Right atrium auricular region (tissue), 2 donors: Measurements from ENCODE around the gene SP2. TPM values are rescaled to one million over a fixed set of nuclear protein-coding genes. Genes with fewer than 3 reads are reported as not detected.

Experiments
- DNase-seq: peaks from one replicate; pipeline ENCODE4 v3.0.0-alpha.2; 2019; ENCODE audit warnings: low spot score
- H3K27ac ChIP-seq, 2 donors: fragments of 200-600 bp; sonication (generic); 1 replicate in 1 of 2; 2 replicates in 1 of 2; pipeline ENCODE4 v1.5.1; 2016 to 2019
- H3K27me3 ChIP-seq, 2 donors: fragments of 200-600 bp; sonication (generic); one replicate each; pipeline versions ENCODE4 v1.5.1 to v1.6.0; 2017 to 2019
- H3K36me3 ChIP-seq: fragments of 200-600 bp; sonication (generic); one replicate; pipeline ENCODE4 v1.5.1; 2016
- H3K4me1 ChIP-seq, 2 donors: fragments of 200-600 bp; sonication (generic); one replicate each; pipeline versions ENCODE4 v1.5.1 to v1.6.0; 2017 to 2019
- H3K4me3 ChIP-seq, 2 donors: fragments of 200-600 bp; sonication (generic); 1 replicate in 1 of 2; 2 replicates in 1 of 2; pipeline ENCODE4 v1.5.1; 2017 to 2019; ENCODE audit warnings: mild to moderate bottlenecking in 1 of 2, moderate library complexity in 1 of 2
- H3K9me3 ChIP-seq, 2 donors: fragments of 200-600 bp; sonication (generic); one replicate each; pipeline ENCODE4 v1.5.1; 2019
- total RNA-seq, 2 donors: library from RNA; depleted of rRNA; stranded (reverse); fragments of >200 nt; gene quantifications; one replicate each; pipeline ENCODE4 v1.1.0, GENCODE V29; 2016
- TF ChIP-seq, protein P1 (sequence below), 2 donors: fragments of 200-600 bp; sonication (generic); IDR thresholded peaks; one replicate each; pipeline ENCODE4 v1.5.1; 2019; ENCODE audit warnings: antibody characterized with exemption in 2 of 2

Gene SP2
- total RNA-seq, 2 donors from 2014 or later = 11.7 to 12.8 TPM

DNA sequence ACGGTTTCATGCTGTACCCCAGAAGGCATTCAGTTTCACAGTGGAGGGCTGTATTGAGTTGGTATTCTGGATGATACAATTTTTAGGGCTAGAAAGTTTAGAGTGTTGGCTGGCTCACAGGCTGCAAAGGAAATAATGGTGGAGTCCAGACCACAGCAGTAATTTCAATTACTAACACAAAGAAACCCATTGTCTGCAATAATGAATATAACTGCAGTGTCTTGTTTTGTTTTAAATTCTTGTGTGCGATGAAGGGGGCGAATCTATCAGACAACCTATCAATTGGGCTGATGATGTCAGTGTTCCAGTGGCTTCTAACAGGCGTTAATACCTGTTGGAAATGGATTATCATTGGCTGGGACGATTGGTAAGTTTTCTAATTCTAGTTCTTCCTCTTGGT lies 1.5 kb downstream of the SP2 start:
- H3K9me3 ChIP-seq = no peaks in the 10 kb centered on the region
- no peaks in the 10 kb centered on the region for H3K36me3 ChIP-seq
- peak overlapping the region in 1 of 2 donors; percentile 69 for H3K4me3 ChIP-seq
- H3K27ac ChIP-seq = peak overlapping the region; percentile 99 to 100
- no peaks in the 10 kb centered on the region for H3K27me3 ChIP-seq
- H3K4me1 ChIP-seq = peaks cover 0 to 64% of the 10 kb centered on the region in 2 donors
- TF ChIP-seq, protein P1, sequence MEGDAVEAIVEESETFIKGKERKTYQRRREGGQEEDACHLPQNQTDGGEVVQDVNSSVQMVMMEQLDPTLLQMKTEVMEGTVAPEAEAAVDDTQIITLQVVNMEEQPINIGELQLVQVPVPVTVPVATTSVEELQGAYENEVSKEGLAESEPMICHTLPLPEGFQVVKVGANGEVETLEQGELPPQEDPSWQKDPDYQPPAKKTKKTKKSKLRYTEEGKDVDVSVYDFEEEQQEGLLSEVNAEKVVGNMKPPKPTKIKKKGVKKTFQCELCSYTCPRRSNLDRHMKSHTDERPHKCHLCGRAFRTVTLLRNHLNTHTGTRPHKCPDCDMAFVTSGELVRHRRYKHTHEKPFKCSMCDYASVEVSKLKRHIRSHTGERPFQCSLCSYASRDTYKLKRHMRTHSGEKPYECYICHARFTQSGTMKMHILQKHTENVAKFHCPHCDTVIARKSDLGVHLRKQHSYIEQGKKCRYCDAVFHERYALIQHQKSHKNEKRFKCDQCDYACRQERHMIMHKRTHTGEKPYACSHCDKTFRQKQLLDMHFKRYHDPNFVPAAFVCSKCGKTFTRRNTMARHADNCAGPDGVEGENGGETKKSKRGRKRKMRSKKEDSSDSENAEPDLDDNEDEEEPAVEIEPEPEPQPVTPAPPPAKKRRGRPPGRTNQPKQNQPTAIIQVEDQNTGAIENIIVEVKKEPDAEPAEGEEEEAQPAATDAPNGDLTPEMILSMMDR (IDR thresholded peaks at IDR 0.05) = no peak
- no peak for DNase-seq

DNA sequence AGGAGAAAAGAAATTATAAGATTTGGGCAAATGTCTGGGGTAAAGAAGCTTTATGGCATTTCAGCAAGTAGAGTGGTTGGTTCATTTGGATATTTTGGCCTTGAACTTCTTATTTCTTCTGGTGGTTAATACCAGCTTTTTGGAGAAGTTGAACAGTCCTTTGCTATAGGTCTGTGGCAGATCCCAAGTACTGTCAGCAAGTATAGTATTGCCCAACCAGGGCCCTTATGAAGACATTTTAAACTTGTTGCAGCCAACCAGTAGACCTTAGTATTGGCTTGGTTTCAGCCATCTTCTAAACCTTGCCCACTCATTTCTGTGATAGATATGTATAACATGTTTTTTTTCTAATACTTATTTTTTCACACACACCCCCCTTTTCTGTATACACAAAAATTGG lies 2.2 kb downstream of the SP2 start:
- no peaks in the 10 kb centered on the region for H3K27me3 ChIP-seq
- H3K27ac ChIP-seq = peak overlapping the region; percentile 99 to 100
- peaks cover 0 to 69% of the 10 kb centered on the region in 2 donors for H3K4me1 ChIP-seq
- H3K9me3 ChIP-seq = no peaks in the 10 kb centered on the region
- H3K36me3 ChIP-seq = no peaks in the 10 kb centered on the region
- DNase-seq = no peak
- H3K4me3 ChIP-seq = no peak overlapping the region
- TF ChIP-seq, protein P1 (IDR thresholded peaks at IDR 0.05) = no peak

DNA sequence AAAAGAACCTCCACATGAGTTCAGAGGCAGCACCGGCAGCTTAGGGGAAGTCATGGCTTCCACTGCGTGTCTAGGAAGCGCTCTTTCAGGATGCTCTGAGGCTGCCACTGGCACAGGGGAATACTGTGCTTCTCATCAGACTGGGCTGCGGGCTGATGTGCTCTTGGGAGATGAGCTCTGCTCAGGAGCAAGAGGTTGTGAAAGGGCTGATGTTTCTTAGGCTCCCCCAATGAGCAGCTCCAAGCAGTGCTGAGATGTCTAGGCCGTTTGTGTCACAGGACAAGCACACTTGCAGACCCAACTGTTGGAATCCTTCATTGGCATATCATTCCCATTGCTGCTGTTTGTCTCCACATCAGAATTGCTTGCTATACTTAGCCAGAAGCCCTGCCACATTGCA lies 3.6 kb downstream of the SP2 start:
- no peak for DNase-seq
- Histone ChIP-seq H3K36me3 (no peaks in the 10 kb centered on the region), H3K27ac (peak overlapping the region; percentile 71 to 79), H3K9me3 (no peaks in the 10 kb centered on the region), H3K4me3 (no peak overlapping the region), H3K4me1 (peaks cover 0 to 79% of the 10 kb centered on the region in 2 donors), H3K27me3 (no peaks in the 10 kb centered on the region)
- TF ChIP-seq, protein P1 (IDR thresholded peaks at IDR 0.05) = no peak

DNA sequence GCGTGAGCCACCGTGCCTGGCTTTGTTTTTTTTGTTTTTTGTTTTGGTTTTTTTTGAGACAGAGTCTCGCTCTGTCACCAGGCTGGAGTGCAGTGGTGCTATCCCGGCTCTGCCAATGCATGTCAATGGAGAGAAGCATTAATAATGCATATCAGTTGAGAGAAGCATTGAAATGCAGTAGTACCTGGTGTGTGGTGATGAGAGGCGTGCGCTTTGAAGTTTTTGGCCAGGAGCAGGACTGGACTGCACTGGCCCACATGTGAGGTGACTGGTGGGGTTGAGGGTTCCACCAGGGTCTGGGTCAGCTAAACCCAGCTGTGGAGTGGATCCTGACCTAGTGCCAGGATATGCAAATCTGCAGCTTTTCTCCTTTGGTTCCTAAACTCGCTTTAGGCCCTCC lies 5.4 kb downstream of the SP2 start:
- Histone ChIP-seq H3K4me1 (peaks cover 0 to 95% of the 10 kb centered on the region in 2 donors), H3K27ac (peak overlapping the region; percentile 71 to 79), H3K4me3 (no peak overlapping the region), H3K27me3 (no peaks in the 10 kb centered on the region), H3K9me3 (no peaks in the 10 kb centered on the region), H3K36me3 (no peaks in the 10 kb centered on the region)
- TF ChIP-seq, protein P1 (IDR thresholded peaks at IDR 0.05) = no peak
- no peak for DNase-seq

DNA sequence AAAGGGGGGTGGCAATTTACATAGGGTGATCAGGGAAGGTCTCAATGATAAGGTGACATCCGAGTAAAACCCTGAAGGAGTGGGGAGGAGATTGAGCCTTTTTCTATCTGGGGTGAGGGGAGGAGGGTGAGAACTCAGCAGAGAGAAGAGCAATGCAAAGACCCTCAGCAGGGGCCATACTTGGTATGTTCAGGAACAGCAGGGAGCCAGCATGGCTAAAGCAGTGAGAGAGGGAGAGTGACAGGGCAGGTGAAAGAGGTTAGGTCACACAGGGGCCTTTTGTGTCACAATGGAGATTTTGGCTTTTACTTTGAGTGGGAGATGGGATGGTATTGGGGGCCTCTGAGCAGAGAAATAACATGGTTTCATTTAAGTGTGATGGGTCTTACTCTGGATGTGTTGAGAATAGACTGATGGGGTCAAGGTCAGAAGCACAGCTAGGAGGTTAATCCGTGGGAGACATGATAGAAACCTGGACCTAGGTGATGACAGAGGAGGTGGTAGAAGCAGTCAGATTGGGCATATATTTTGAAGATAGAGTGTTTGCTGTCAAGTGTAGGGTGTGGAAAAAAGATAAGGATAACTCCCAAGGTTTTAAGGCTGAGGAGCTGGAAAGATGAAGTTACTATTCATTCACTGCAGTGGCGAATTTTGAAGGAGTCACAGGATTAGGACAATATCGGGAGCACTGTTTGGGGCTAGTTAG lies 6.2 kb downstream of the SP2 start:
- no peak for DNase-seq
- H3K27ac ChIP-seq = peak overlapping the region in 1 of 2 donors; percentile 71
- H3K27me3 ChIP-seq = no peaks in the 10 kb centered on the region
- H3K9me3 ChIP-seq = no peaks in the 10 kb centered on the region
- no peaks in the 10 kb centered on the region for H3K36me3 ChIP-seq
- no peak overlapping the region for H3K4me3 ChIP-seq
- TF ChIP-seq, protein P1 (IDR thresholded peaks at IDR 0.05) = no peak
- peaks cover 0 to 98% of the 10 kb centered on the region in 2 donors for H3K4me1 ChIP-seq
